ENCODE data around the gene CAPN15. TPM values are rescaled to one million over a fixed set of nuclear protein-coding genes. Genes with fewer than 3 reads are reported as not detected.
A peak's percentile ranks its signal among the peaks of the same experiment; 100 is the strongest.

Gene CAPN15
- polyA plus RNA-seq, 3 donors from 2014 or later: 9.2 to 30.7 (median 10.1) TPM

DNA sequence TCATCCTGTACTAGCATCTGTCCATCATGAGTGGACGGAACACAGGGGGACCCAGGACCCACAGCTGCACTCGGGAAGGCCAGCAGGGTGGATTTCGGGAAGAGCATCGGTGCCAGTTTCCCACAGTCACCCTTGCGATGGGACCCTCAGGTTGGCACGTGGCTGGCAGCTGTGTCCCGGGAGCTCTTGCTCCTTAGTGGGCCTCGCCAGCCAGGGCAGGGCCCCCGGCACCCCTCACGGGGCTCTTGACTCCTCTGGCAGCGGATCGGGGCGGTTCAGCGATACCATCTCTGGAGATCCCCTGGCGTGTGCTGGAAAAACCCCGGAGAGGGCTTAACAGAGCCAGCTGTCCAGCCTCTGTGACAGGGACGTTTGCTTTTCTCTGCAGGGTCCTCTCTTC is 9.2 kb downstream of the CAPN15 start:
- H3K9me3 Mint-ChIP-seq: no peaks in the 10 kb centered on the region
- H3K27ac Mint-ChIP-seq: peak overlapping the region in 1 of 6 donors; percentile 34
- H3K4me1 Mint-ChIP-seq: peaks cover 0 to 15% of the 10 kb centered on the region in 2 donors
- H3K4me3 Mint-ChIP-seq: no peak overlapping the region
- DNase-seq: no peak
- peaks cover 0 to 3% (median 0%) of the 10 kb centered on the region in 3 donors for H3K27me3 Mint-ChIP-seq (ENCODE audit: low read depth in 3 of 3)
- no peaks in the 10 kb centered on the region for H3K36me3 Mint-ChIP-seq

DNA sequence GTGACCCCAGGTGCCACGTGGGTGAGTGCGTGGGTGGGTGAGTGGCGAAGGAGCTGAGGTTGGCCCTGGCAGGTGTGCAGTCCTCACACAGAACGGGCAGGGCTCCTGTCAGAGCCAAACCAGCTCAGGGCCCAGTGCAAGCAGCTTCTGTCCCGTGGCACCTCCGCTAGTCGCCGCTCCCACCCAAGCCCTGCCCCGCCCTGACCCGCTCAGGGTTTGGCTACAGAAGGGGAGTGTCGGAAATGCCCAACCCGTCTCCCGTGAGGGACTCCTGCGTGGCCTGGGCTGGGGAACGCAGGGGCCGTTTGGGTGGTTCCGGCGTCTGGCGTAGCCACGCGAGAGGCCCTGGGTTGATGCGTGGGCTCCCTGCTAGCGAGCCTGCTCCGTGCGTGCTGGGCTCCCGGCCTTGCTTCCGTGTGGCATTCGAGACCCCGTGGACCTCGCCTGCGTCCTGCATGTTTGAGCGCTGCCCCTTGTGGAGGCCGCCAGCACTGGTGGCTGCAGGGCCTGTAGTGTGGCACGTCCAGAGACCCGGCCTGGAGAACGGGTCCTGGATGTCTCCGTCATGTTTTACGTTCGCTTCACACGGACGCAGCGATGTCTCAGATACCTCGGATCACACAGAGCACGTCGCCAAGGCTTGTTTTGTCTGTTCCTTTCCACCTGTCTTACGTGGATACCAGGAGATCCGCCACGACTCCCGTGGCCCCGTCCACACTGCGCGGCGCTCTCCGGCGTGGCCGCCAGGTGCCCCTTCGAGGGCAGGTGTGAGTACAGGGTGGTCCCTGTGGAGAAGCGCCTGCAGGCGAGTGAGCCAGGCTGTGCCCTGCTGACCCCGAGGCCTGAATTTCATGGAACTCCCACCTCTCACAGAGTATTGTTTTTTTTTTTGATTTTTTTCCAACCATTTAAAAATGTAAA is 10.2 kb downstream of the CAPN15 start:
- Mint-ChIP-seq H3K4me3 (no peak overlapping the region), H3K4me1 (peaks cover 0 to 13% of the 10 kb centered on the region in 2 donors), H3K27ac (no peak overlapping the region), H3K9me3 (no peaks in the 10 kb centered on the region), H3K36me3 (no peaks in the 10 kb centered on the region), H3K27me3 (ENCODE audit: low read depth in 3 of 3) (peaks cover 0 to 3% (median 0%) of the 10 kb centered on the region in 3 donors)
- DNase-seq: no peak

- H3K27ac Mint-ChIP-seq: peak overlapping the region in 1 of 6 donors; percentile 17
- no peaks in the 10 kb centered on the region for H3K9me3 Mint-ChIP-seq
- H3K4me1 Mint-ChIP-seq: peaks cover 0 to 8% of the 10 kb centered on the region in 2 donors
- no peak overlapping the region for H3K4me3 Mint-ChIP-seq
- no peaks in the 10 kb centered on the region for H3K36me3 Mint-ChIP-seq
- H3K27me3 Mint-ChIP-seq (ENCODE audit: low read depth in 3 of 3): peaks cover 0 to 2% (median 0%) of the 10 kb centered on the region in 3 donors
- DNase-seq: no peak
Measured at GRCh38 chr16:539901-540530, 12.5 kb downstream of the CAPN15 start.

DNA sequence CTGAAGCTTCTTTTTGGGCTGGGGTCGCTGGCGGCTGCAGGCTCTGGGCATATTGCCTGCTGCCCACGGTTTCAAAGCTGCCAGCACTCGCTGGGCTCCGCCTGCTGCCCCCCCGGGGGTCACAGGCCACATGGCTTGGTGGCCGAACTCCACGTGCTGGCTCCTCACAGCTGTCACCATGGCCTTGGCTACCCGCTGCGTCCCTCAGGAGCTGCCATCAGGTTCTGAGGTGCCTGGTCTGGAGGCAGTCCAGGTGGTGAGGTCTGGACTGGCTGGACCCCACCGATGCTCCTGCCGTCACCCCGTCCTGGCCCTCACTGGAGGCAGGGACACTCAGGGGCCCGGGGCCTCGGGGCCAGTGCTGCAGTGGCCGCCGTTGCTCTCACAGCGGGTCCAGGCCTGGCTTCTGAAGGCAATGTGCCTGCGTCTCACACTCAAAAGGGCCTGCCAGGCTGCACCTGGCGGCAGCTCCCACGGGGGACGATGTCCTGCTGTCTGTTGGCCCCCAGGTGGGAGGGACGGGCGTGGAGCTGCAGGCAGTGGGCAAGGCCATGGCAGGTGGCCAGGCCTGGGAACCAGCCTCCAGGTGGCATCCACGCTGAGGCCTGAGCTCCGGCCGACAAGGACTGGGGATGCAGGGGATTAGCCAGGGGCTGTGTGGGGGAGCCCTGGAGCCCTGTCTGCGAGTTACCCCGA is 13.3 kb downstream of the CAPN15 start:
- H3K9me3 Mint-ChIP-seq: no peaks in the 10 kb centered on the region
- no peak for DNase-seq
- H3K4me3 Mint-ChIP-seq: no peak overlapping the region
- H3K27ac Mint-ChIP-seq: no peak overlapping the region
- H3K36me3 Mint-ChIP-seq: no peaks in the 10 kb centered on the region
- peaks cover 0 to 8% of the 10 kb centered on the region in 2 donors for H3K4me1 Mint-ChIP-seq
- peaks cover 0 to 2% (median 2%) of the 10 kb centered on the region in 3 donors for H3K27me3 Mint-ChIP-seq (ENCODE audit: low read depth in 3 of 3)

- H3K4me1 Mint-ChIP-seq: peaks cover 0 to 9% of the 10 kb centered on the region in 2 donors
- H3K9me3 Mint-ChIP-seq: no peaks in the 10 kb centered on the region
- H3K4me3 Mint-ChIP-seq: no peak overlapping the region
- H3K27ac Mint-ChIP-seq: no peak overlapping the region
- H3K27me3 Mint-ChIP-seq (ENCODE audit: low read depth in 3 of 3): peaks cover 0 to 7% (median 2%) of the 10 kb centered on the region in 3 donors
- no peak for DNase-seq
- H3K36me3 Mint-ChIP-seq: no peaks in the 10 kb centered on the region
Measured at GRCh38 chr16:543301-544164, 16.0 kb downstream of the CAPN15 start.

DNA sequence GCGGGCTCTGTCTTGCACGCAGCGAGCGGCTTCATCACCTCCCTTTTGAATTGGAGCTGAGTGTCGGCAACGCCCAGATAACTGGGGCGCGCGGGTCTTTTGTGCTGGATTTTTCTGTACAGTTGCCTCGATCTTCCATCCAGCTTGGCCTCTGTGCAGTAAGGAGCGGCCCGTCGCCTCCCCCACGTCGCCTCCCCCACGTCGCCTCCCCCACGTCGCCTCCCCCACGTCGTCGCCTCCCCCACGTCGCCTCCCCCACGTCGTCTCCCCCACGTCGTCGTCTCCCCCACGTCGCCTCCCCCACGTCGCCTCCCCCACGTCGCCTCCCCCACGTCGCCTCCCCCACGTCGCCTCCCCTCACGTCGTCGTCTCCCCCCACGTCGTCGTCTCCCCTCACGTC is 17.0 kb downstream of the CAPN15 start:
- peaks cover 0 to 9% of the 10 kb centered on the region in 2 donors for H3K4me1 Mint-ChIP-seq
- peaks cover 0 to 7% (median 2%) of the 10 kb centered on the region in 3 donors for H3K27me3 Mint-ChIP-seq (ENCODE audit: low read depth in 3 of 3)
- H3K27ac Mint-ChIP-seq: no peak overlapping the region
- no peak overlapping the region for H3K4me3 Mint-ChIP-seq
- no peak for DNase-seq
- no peaks in the 10 kb centered on the region for H3K36me3 Mint-ChIP-seq
- no peaks in the 10 kb centered on the region for H3K9me3 Mint-ChIP-seq

GRCh38 chr16:546909-547770 is 19.6 kb downstream of the CAPN15 start:
- H3K9me3 Mint-ChIP-seq: no peaks in the 10 kb centered on the region
- no peak overlapping the region for H3K27ac Mint-ChIP-seq
- H3K4me3 Mint-ChIP-seq: no peak overlapping the region
- H3K36me3 Mint-ChIP-seq: no peaks in the 10 kb centered on the region
- peaks cover 0 to 6% (median 2%) of the 10 kb centered on the region in 3 donors for H3K27me3 Mint-ChIP-seq (ENCODE audit: low read depth in 3 of 3)
- DNase-seq: peak; percentile 31 to 58 (median 53)
- H3K4me1 Mint-ChIP-seq: peaks cover 0 to 8% of the 10 kb centered on the region in 2 donors

- Mint-ChIP-seq H3K9me3 (no peaks in the 10 kb centered on the region), H3K4me1 (peaks cover 0 to 5% of the 10 kb centered on the region in 2 donors), H3K36me3 (no peaks in the 10 kb centered on the region), H3K4me3 (no peak overlapping the region), H3K27ac (no peak overlapping the region), H3K27me3 (ENCODE audit: low read depth in 3 of 3) (peaks cover 0 to 6% (median 2%) of the 10 kb centered on the region in 3 donors)
- DNase-seq: no peak
Measured at GRCh38 chr16:548586-548985, 21.1 kb downstream of the CAPN15 start.

DNA sequence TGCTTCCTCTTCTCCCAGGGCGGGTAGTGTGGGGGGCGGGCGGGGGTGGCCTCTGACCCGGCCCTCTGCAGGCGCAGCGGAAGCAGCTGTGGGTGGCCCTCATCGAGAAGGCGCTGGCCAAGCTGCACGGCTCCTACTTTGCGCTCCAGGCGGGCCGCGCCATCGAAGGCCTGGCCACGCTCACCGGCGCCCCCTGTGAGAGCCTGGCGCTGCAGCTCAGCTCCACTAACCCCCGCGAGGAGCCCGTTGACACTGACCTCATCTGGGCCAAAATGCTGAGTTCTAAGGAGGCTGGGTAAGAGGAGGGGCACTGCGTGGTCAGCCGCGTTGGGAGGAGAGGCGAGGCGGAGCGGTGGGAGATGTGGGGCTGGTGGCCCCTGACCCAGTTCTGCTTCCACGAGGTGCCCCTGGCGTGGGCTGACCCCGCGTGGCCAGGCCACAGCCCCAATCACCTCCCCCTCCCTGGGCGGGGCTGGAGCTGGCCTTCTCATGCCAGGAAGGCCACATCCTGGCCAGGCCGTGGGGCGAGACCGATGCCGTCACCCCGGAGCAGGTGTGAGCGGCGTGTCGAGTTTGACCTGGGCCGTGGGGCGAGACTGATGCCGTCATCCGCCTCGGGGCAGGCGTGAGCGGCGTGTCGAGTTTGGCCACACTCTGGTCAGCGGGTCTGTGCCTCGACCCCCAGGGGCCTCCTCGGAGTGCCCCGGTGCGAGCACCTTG is 22.2 kb downstream of the CAPN15 start:
- Mint-ChIP-seq H3K4me3 (no peak overlapping the region), H3K9me3 (no peaks in the 10 kb centered on the region), H3K4me1 (peaks cover 0 to 3% of the 10 kb centered on the region in 2 donors), H3K27ac (no peak overlapping the region), H3K36me3 (no peaks in the 10 kb centered on the region), H3K27me3 (ENCODE audit: low read depth in 3 of 3) (peaks cover 0 to 6% (median 2%) of the 10 kb centered on the region in 3 donors)
- no peak for DNase-seq

GRCh38 chr16:551210-551609 is 23.7 kb downstream of the CAPN15 start:
- Mint-ChIP-seq H3K4me3 (no peak overlapping the region), H3K36me3 (no peaks in the 10 kb centered on the region), H3K27ac (no peak overlapping the region), H3K27me3 (ENCODE audit: low read depth in 3 of 3) (peaks cover 0 to 6% (median 0%) of the 10 kb centered on the region in 3 donors), H3K4me1 (no peaks in the 10 kb centered on the region), H3K9me3 (no peaks in the 10 kb centered on the region)
- no peak for DNase-seq

GRCh38 chr16:552171-552570 is 24.7 kb downstream of the CAPN15 start:
- no peaks in the 10 kb centered on the region for H3K4me1 Mint-ChIP-seq
- no peak overlapping the region for H3K27ac Mint-ChIP-seq
- H3K4me3 Mint-ChIP-seq: no peak overlapping the region
- peaks cover 0 to 2% (median 0%) of the 10 kb centered on the region in 3 donors for H3K27me3 Mint-ChIP-seq (ENCODE audit: low read depth in 3 of 3)
- H3K36me3 Mint-ChIP-seq: no peaks in the 10 kb centered on the region
- no peaks in the 10 kb centered on the region for H3K9me3 Mint-ChIP-seq
- no peak for DNase-seq
